WTC11 (cell line): ENCODE measurements around the gene MYL4. TPM values are rescaled to one million over a fixed set of nuclear protein-coding genes. Genes with fewer than 3 reads are reported as not detected.

Experiments used
- ATAC-seq: fragments of 200-7000 bp; cut with Tn5 transposase; 2 replicates; pipeline ENCODE4 v1.10.0; 2021; ENCODE audit warnings: mild to moderate bottlenecking, moderate library complexity
- CTCF ChIA-PET: fragments of 300-600 bp; sonication (Branson Sonifier 250); formaldehyde crosslinking; loops from one replicate; lab custom pipeline; 2021; ENCODE audit warnings: antibody characterized with exemption; lab: Charles Lee
- POLR2A ChIA-PET: fragments of 350-600 bp; sonication (Branson Sonifier 250); formaldehyde crosslinking; loops from one replicate; lab custom pipeline; 2021; ENCODE audit warnings: antibody characterized with exemption; lab: Charles Lee
- DNase-seq: peaks from one replicate; pipeline ENCODE4 v3.0.0; 2021; ENCODE audit warnings: low spot score
- H3K27ac Mint-ChIP-seq: 2 replicates; pipeline ENCODE4 v1.8.0; 2021; ENCODE audit warnings: mixed read lengths
- H3K27me3 Mint-ChIP-seq: 2 replicates; pipeline ENCODE4 v1.8.0; 2021; ENCODE audit warnings: low read depth, mild to moderate bottlenecking, moderate library complexity, mixed read lengths
- H3K36me3 Mint-ChIP-seq: 2 replicates; pipeline ENCODE4 v1.8.0; 2021; ENCODE audit warnings: mixed read lengths
- H3K4me1 Mint-ChIP-seq: 2 replicates; pipeline ENCODE4 v1.8.0; 2022; ENCODE audit warnings: mixed read lengths
- H3K4me3 Mint-ChIP-seq: 2 replicates; pipeline ENCODE4 v1.8.0; 2021; ENCODE audit warnings: mild to moderate bottlenecking, moderate library complexity, mixed read lengths
- H3K9me3 Mint-ChIP-seq: 2 replicates; pipeline ENCODE4 v1.8.0; 2021; ENCODE audit warnings: mixed read lengths
- E2F5 ChIP-seq: sonication (generic); formaldehyde crosslinking; IDR thresholded peaks from 2 replicates; pipeline ENCODE4 v1.8.1; 2022; ENCODE audit warnings: mild to moderate bottlenecking, moderate library complexity, missing genetic modification reagents
- EMX1 ChIP-seq: fragments of 250-450 bp; sonication (Bioruptor Pico); IDR thresholded peaks from 2 replicates; pipeline ENCODE4 v1.8.0; 2021; ENCODE audit warnings: mild to moderate bottlenecking
- ESRRA ChIP-seq: sonication (generic); formaldehyde crosslinking; IDR thresholded peaks from 2 replicates; pipeline ENCODE4 v1.8.1; 2022; ENCODE audit warnings: mild to moderate bottlenecking, missing genetic modification reagents, borderline replicate concordance
- FOXP4 ChIP-seq: sonication (generic); formaldehyde crosslinking; IDR thresholded peaks from 2 replicates; pipeline ENCODE4 v1.8.0; 2022; ENCODE audit warnings: mild to moderate bottlenecking, missing genetic modification reagents
- IRF1 ChIP-seq: sonication (generic); formaldehyde crosslinking; IDR thresholded peaks from 2 replicates; pipeline ENCODE4 v1.8.0; 2023; ENCODE audit warnings: missing genetic modification reagents
- MLX ChIP-seq: sonication (generic); formaldehyde crosslinking; IDR thresholded peaks from 2 replicates; pipeline ENCODE4 v1.8.1; 2023; ENCODE audit warnings: mild to moderate bottlenecking, missing genetic modification reagents, moderate library complexity
- MYBL2 ChIP-seq: sonication (generic); formaldehyde crosslinking; IDR thresholded peaks from 2 replicates; pipeline ENCODE4 v1.8.1; 2023; ENCODE audit warnings: mild to moderate bottlenecking, moderate library complexity, missing genetic modification reagents
- NR1H2 ChIP-seq: sonication (generic); formaldehyde crosslinking; IDR thresholded peaks from 2 replicates; pipeline ENCODE4 v1.9.0; 2021; ENCODE audit warnings: mild to moderate bottlenecking, moderate library complexity, missing genetic modification reagents
- NR3C1 ChIP-seq: sonication (generic); formaldehyde crosslinking; conservative IDR thresholded peaks from 2 replicates; pipeline ENCODE4 v1.8.1; 2023; ENCODE audit warnings: low read depth, mild to moderate bottlenecking, missing genetic modification reagents
- PRRX2 ChIP-seq: fragments of 250-450 bp; sonication (Bioruptor Pico); IDR thresholded peaks from 2 replicates; pipeline ENCODE4 v1.8.0; 2021; ENCODE audit warnings: mild to moderate bottlenecking
- RELA ChIP-seq: sonication (generic); formaldehyde crosslinking; IDR thresholded peaks from 2 replicates; pipeline ENCODE4 v1.8.1; 2022; ENCODE audit warnings: missing genetic modification reagents, mild to moderate bottlenecking, borderline replicate concordance
- STAT6 ChIP-seq: sonication (generic); formaldehyde crosslinking; conservative IDR thresholded peaks from 2 replicates; pipeline ENCODE4 v1.8.1; 2023; ENCODE audit warnings: mild to moderate bottlenecking, low read depth, missing genetic modification reagents, moderate library complexity
- TCF7 ChIP-seq: sonication (generic); formaldehyde crosslinking; IDR thresholded peaks from 2 replicates; pipeline ENCODE4 v1.8.0; 2022; ENCODE audit warnings: mild to moderate bottlenecking, low read depth, missing genetic modification reagents, moderate library complexity
- USF2 ChIP-seq: sonication (generic); formaldehyde crosslinking; IDR thresholded peaks from 2 replicates; pipeline ENCODE4 v1.8.1; 2023; ENCODE audit warnings: mild to moderate bottlenecking, missing genetic modification reagents, moderate library complexity
- ZBTB43 ChIP-seq: sonication (generic); formaldehyde crosslinking; IDR thresholded peaks from 2 replicates; pipeline ENCODE4 v1.8.1; 2023; ENCODE audit warnings: mild to moderate bottlenecking, missing genetic modification reagents
- ZNF219 ChIP-seq: sonication (generic); formaldehyde crosslinking; IDR thresholded peaks from 2 replicates; pipeline ENCODE4 v1.8.0; 2023; ENCODE audit warnings: missing genetic modification reagents, mild to moderate bottlenecking, borderline replicate concordance
- ZNF232 ChIP-seq: sonication (generic); formaldehyde crosslinking; IDR thresholded peaks from 2 replicates; pipeline ENCODE4 v1.8.0; 2022; ENCODE audit warnings: mild to moderate bottlenecking, missing genetic modification reagents
- ZNF416 ChIP-seq: fragments of 250-450 bp; sonication (Bioruptor Pico); IDR thresholded peaks from 2 replicates; pipeline ENCODE4 v1.9.0; 2021; ENCODE audit warnings: mild to moderate bottlenecking, inconsistent platforms
- ZNF423 ChIP-seq: fragments of 250-450 bp; sonication (Bioruptor Pico); IDR thresholded peaks from 2 replicates; pipeline ENCODE4 v2.1.2; 2022; ENCODE audit warnings: mild to moderate bottlenecking, moderate library complexity
- total RNA-seq: library from RNA; stranded (reverse); gene quantifications from 3 replicates; pipeline ENCODE4 v1.2.3, GENCODE V29; 2021
- TF ChIP-seq, protein P1 (sequence below): sonication (generic); formaldehyde crosslinking; IDR thresholded peaks from 2 replicates; pipeline ENCODE4 v1.8.0; 2022; ENCODE audit warnings: mild to moderate bottlenecking, missing genetic modification reagents
- TF ChIP-seq, protein P2 (sequence below): sonication (generic); formaldehyde crosslinking; IDR thresholded peaks from 2 replicates; pipeline ENCODE4 v1.8.1; 2023; ENCODE audit warnings: mild to moderate bottlenecking, missing genetic modification reagents

The MYL4 gene
- total RNA-seq, 1 experiment from 2014 or later, result 0.50 TPM

GRCh38 chr17:47219621-47220475 is 10.7 kb downstream of the MYL4 start:
- peaks cover 55% of the 10 kb centered on the region for H3K27me3 Mint-ChIP-seq
- no peak; the same call in 1 of the 2 replicates for ATAC-seq
- no peak for DNase-seq
- peaks cover 19% of the 10 kb centered on the region for H3K9me3 Mint-ChIP-seq
- peaks cover 13% of the 10 kb centered on the region for H3K36me3 Mint-ChIP-seq
- H3K4me3 Mint-ChIP-seq, result no peak overlapping the region
- TF ChIP-seq ESRRA (CRISPR knock-in tag) (no peak), PRRX2 (CRISPR knock-in tag) (no peak), USF2 (CRISPR knock-in tag) (no peak), IRF1 (CRISPR knock-in tag) (no peak), ZNF423 (no peak), MYBL2 (CRISPR knock-in tag) (no peak), NR1H2 (no peak), ZNF232 (CRISPR knock-in tag) (no peak), EMX1 (CRISPR knock-in tag) (no peak), RELA (CRISPR knock-in tag) (no peak), STAT6 (CRISPR knock-in tag) (no peak), ZNF219 (CRISPR knock-in tag) (no peak), TCF7 (CRISPR knock-in tag) (no peak)
- TF ChIP-seq, protein P1, sequence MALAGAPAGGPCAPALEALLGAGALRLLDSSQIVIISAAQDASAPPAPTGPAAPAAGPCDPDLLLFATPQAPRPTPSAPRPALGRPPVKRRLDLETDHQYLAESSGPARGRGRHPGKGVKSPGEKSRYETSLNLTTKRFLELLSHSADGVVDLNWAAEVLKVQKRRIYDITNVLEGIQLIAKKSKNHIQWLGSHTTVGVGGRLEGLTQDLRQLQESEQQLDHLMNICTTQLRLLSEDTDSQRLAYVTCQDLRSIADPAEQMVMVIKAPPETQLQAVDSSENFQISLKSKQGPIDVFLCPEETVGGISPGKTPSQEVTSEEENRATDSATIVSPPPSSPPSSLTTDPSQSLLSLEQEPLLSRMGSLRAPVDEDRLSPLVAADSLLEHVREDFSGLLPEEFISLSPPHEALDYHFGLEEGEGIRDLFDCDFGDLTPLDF, result no peak
- ChIA-PET POLR2A (no interaction called here), CTCF (interaction anchor here (0.9 to 1.1 kb wide), 3 partner anchors 9 to 104 kb away, joined by 3 to 4 read pairs (median 4); partner anchors contain the start of gene EFCAB13)
- no peak overlapping the region for H3K27ac Mint-ChIP-seq
- H3K4me1 Mint-ChIP-seq, result peaks cover 14% of the 10 kb centered on the region

DNA sequence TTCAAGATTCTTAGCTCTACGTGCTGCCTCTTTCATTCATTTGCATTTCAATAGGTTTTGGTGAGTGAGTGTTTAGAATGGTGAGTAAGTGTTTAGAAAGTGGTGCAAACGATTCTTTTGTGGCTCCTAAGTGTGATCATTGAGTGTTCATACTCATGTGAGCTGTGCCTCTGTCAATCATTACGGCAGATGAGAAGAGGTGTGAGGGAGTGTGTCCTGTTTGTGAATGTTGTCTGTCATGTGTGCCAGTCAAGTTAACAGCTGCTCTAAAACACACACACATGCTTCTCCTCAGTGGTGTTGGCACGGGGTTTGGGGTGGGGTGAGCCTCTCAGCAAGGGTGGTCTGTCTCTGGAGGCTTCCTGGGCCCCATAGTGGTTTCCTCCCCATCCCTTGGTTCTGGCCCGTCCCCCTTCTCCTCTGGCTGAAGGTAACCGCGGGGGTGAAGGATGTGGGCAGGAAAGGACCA is 11.4 kb downstream of the MYL4 start:
- peaks cover 14% of the 10 kb centered on the region for H3K4me1 Mint-ChIP-seq
- no peak for ATAC-seq
- ChIA-PET POLR2A (no interaction called here), CTCF (interaction anchor here (0.9 kb wide), 2 partner anchors 95 to 103 kb away, joined by 4 read pairs; partner anchors contain the start of gene EFCAB13)
- DNase-seq, result no peak
- peaks cover 60% of the 10 kb centered on the region for H3K27me3 Mint-ChIP-seq
- no peak overlapping the region for H3K4me3 Mint-ChIP-seq
- peaks cover 13% of the 10 kb centered on the region for H3K36me3 Mint-ChIP-seq
- H3K9me3 Mint-ChIP-seq, result peaks cover 19% of the 10 kb centered on the region
- no peak overlapping the region for H3K27ac Mint-ChIP-seq
- no peak for TF ChIP-seq MLX
- TF ChIP-seq, protein P2, sequence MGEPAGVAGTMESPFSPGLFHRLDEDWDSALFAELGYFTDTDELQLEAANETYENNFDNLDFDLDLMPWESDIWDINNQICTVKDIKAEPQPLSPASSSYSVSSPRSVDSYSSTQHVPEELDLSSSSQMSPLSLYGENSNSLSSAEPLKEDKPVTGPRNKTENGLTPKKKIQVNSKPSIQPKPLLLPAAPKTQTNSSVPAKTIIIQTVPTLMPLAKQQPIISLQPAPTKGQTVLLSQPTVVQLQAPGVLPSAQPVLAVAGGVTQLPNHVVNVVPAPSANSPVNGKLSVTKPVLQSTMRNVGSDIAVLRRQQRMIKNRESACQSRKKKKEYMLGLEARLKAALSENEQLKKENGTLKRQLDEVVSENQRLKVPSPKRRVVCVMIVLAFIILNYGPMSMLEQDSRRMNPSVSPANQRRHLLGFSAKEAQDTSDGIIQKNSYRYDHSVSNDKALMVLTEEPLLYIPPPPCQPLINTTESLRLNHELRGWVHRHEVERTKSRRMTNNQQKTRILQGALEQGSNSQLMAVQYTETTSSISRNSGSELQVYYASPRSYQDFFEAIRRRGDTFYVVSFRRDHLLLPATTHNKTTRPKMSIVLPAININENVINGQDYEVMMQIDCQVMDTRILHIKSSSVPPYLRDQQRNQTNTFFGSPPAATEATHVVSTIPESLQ (CRISPR knock-in tag), result no peak
- TF ChIP-seq NR3C1, result no peak
- no peak for TF ChIP-seq ZBTB43 (CRISPR knock-in tag)
- TF ChIP-seq ESRRA (CRISPR knock-in tag), result no peak
- TF ChIP-seq ZNF416, result no peak
- no peak for TF ChIP-seq FOXP4 (CRISPR knock-in tag)
- no peak for TF ChIP-seq E2F5
